ENCODE data around the gene PDCD4. TPM values are rescaled to one million over a fixed set of nuclear protein-coding genes. Genes with fewer than 3 reads are reported as not detected.

The PDCD4 gene
- 40.0 and 77.4 TPM in 2 replicates for total RNA-seq (2014; rRNA removed; shearing (Covaris generic); ENCODE audit: low replicate concordance)

GRCh38 chr10:110871298-110872084, at the start of gene PDCD4:
Gene PDCD4, plus strand, starts transcription at chr10:110871928. Its CDS starts 4,100 bp downstream, at chr10:110876028.
- no peaks in the 10 kb centered on the region for H3K9me2 ChIP-seq (replicated peaks; ENCODE audit: insufficient read depth, low read length)
- peak; percentile 97 for DNase-seq
- H2AFZ ChIP-seq (ENCODE audit: low read length), result peak within 1 kb of the TSS; percentile 56
- peak within 1 kb of the TSS; percentile 83 for H3K9ac ChIP-seq (ENCODE audit: low read length)
- H3K4me2 ChIP-seq (ENCODE audit: low read depth, low read length, poor library complexity, severe bottlenecking), result peak within 1 kb of the TSS; percentile 95
- H3K36me3 ChIP-seq (ENCODE audit: insufficient read depth, low read length), result peaks cover 6% of the 10 kb centered on the region; the same call in 1 of the 2 replicates
- H3K4me1 ChIP-seq (ENCODE audit: low read length), result peaks cover 68% of the 10 kb centered on the region
- H3K27ac ChIP-seq (ENCODE audit: low read length), result peak within 1 kb of the TSS; percentile 86
- no peaks in the 10 kb centered on the region for H3K9me3 ChIP-seq (ENCODE audit: low read length)
- H3K79me2 ChIP-seq (ENCODE audit: low read length), result peaks cover 37% of the 10 kb centered on the region
- no peaks in the 10 kb centered on the region for H3K27me3 ChIP-seq (ENCODE audit: low read length)
- no peaks in the 10 kb centered on the region for H4K20me1 ChIP-seq (ENCODE audit: insufficient read depth, low read depth, low read length)
- peak within 1 kb of the TSS; percentile 67 for H3K4me3 ChIP-seq (ENCODE audit: low read length)

- Histone ChIP-seq H3K9ac (ENCODE audit: low read length) (no peak overlapping the region), H3K9me2 (replicated peaks; ENCODE audit: insufficient read depth, low read length) (no peaks in the 10 kb centered on the region), H3K4me3 (ENCODE audit: low read length) (no peak overlapping the region), H3K36me3 (ENCODE audit: insufficient read depth, low read length) (no peaks in the 10 kb centered on the region), H3K4me1 (ENCODE audit: low read length) (no peaks in the 10 kb centered on the region), H3K27ac (ENCODE audit: low read length) (no peak overlapping the region), H3K79me2 (ENCODE audit: low read length) (no peaks in the 10 kb centered on the region), H3K9me3 (ENCODE audit: low read length) (no peaks in the 10 kb centered on the region), H3K4me2 (ENCODE audit: low read depth, low read length, poor library complexity, severe bottlenecking) (no peak overlapping the region), H3K27me3 (ENCODE audit: low read length) (no peaks in the 10 kb centered on the region), H2AFZ (ENCODE audit: low read length) (no peak overlapping the region), H4K20me1 (ENCODE audit: insufficient read depth, low read depth, low read length) (no peaks in the 10 kb centered on the region)
- DNase-seq, result no peak
Observed at GRCh38 chr10:110822035-110822711, 49.6 kb upstream of the PDCD4 start.

- Histone ChIP-seq H3K9me3 (ENCODE audit: low read length) (no peaks in the 10 kb centered on the region), H3K79me2 (ENCODE audit: low read length) (no peaks in the 10 kb centered on the region), H3K9ac (ENCODE audit: low read length) (no peak overlapping the region), H3K36me3 (ENCODE audit: insufficient read depth, low read length) (no peaks in the 10 kb centered on the region), H2AFZ (ENCODE audit: low read length) (no peak overlapping the region), H3K4me1 (ENCODE audit: low read length) (no peaks in the 10 kb centered on the region), H3K9me2 (replicated peaks; ENCODE audit: insufficient read depth, low read length) (no peaks in the 10 kb centered on the region), H3K27me3 (ENCODE audit: low read length) (no peaks in the 10 kb centered on the region), H3K4me3 (ENCODE audit: low read length) (no peak overlapping the region), H3K4me2 (ENCODE audit: low read depth, low read length, poor library complexity, severe bottlenecking) (no peak overlapping the region), H4K20me1 (ENCODE audit: insufficient read depth, low read depth, low read length) (no peaks in the 10 kb centered on the region), H3K27ac (ENCODE audit: low read length) (no peak overlapping the region)
- DNase-seq, result no peak
Observed at GRCh38 chr10:110822712-110823311, 48.9 kb upstream of the PDCD4 start.

- Histone ChIP-seq H3K4me3 (ENCODE audit: low read length) (no peak overlapping the region), H3K9me2 (replicated peaks; ENCODE audit: insufficient read depth, low read length) (no peaks in the 10 kb centered on the region), H2AFZ (ENCODE audit: low read length) (no peak overlapping the region), H3K9ac (ENCODE audit: low read length) (no peak overlapping the region), H3K27ac (ENCODE audit: low read length) (no peak overlapping the region), H4K20me1 (ENCODE audit: insufficient read depth, low read depth, low read length) (no peaks in the 10 kb centered on the region), H3K27me3 (ENCODE audit: low read length) (no peaks in the 10 kb centered on the region), H3K79me2 (ENCODE audit: low read length) (no peaks in the 10 kb centered on the region), H3K9me3 (ENCODE audit: low read length) (no peaks in the 10 kb centered on the region), H3K4me2 (ENCODE audit: low read depth, low read length, poor library complexity, severe bottlenecking) (no peak overlapping the region), H3K36me3 (ENCODE audit: insufficient read depth, low read length) (no peaks in the 10 kb centered on the region), H3K4me1 (ENCODE audit: low read length) (no peaks in the 10 kb centered on the region)
- no peak for DNase-seq
Observed at GRCh38 chr10:110824152-110824441, 47.6 kb upstream of the PDCD4 start.

- Histone ChIP-seq H3K27ac (ENCODE audit: low read length) (no peak overlapping the region), H3K9me3 (ENCODE audit: low read length) (no peaks in the 10 kb centered on the region), H3K36me3 (ENCODE audit: insufficient read depth, low read length) (no peaks in the 10 kb centered on the region), H3K4me2 (ENCODE audit: low read depth, low read length, poor library complexity, severe bottlenecking) (no peak overlapping the region), H3K9me2 (replicated peaks; ENCODE audit: insufficient read depth, low read length) (no peaks in the 10 kb centered on the region), H3K4me3 (ENCODE audit: low read length) (no peak overlapping the region), H4K20me1 (ENCODE audit: insufficient read depth, low read depth, low read length) (no peaks in the 10 kb centered on the region), H3K4me1 (ENCODE audit: low read length) (no peaks in the 10 kb centered on the region), H3K79me2 (ENCODE audit: low read length) (no peaks in the 10 kb centered on the region), H3K27me3 (ENCODE audit: low read length) (no peaks in the 10 kb centered on the region), H2AFZ (ENCODE audit: low read length) (no peak overlapping the region), H3K9ac (ENCODE audit: low read length) (no peak overlapping the region)
- DNase-seq, result no peak
Observed at GRCh38 chr10:110824660-110825059, 47.1 kb upstream of the PDCD4 start.

GRCh38 chr10:110825508-110825907, 46.2 kb upstream of the PDCD4 start:
- Histone ChIP-seq H3K36me3 (ENCODE audit: insufficient read depth, low read length) (no peaks in the 10 kb centered on the region), H3K4me3 (ENCODE audit: low read length) (no peak overlapping the region), H3K27ac (ENCODE audit: low read length) (no peak overlapping the region), H3K4me1 (ENCODE audit: low read length) (no peaks in the 10 kb centered on the region), H3K9me2 (replicated peaks; ENCODE audit: insufficient read depth, low read length) (no peaks in the 10 kb centered on the region), H3K4me2 (ENCODE audit: low read depth, low read length, poor library complexity, severe bottlenecking) (no peak overlapping the region), H3K9me3 (ENCODE audit: low read length) (no peaks in the 10 kb centered on the region), H3K27me3 (ENCODE audit: low read length) (no peaks in the 10 kb centered on the region), H4K20me1 (ENCODE audit: insufficient read depth, low read depth, low read length) (no peaks in the 10 kb centered on the region), H3K79me2 (ENCODE audit: low read length) (no peaks in the 10 kb centered on the region), H2AFZ (ENCODE audit: low read length) (no peak overlapping the region), H3K9ac (ENCODE audit: low read length) (no peak overlapping the region)
- DNase-seq, result no peak

- no peak overlapping the region for H3K4me2 ChIP-seq (ENCODE audit: low read depth, low read length, poor library complexity, severe bottlenecking)
- H3K9me2 ChIP-seq (replicated peaks; ENCODE audit: insufficient read depth, low read length), result no peaks in the 10 kb centered on the region
- no peaks in the 10 kb centered on the region for H3K79me2 ChIP-seq (ENCODE audit: low read length)
- no peak overlapping the region for H3K9ac ChIP-seq (ENCODE audit: low read length)
- no peaks in the 10 kb centered on the region for H4K20me1 ChIP-seq (ENCODE audit: insufficient read depth, low read depth, low read length)
- no peaks in the 10 kb centered on the region for H3K27me3 ChIP-seq (ENCODE audit: low read length)
- DNase-seq, result no peak
- H3K4me1 ChIP-seq (ENCODE audit: low read length), result no peaks in the 10 kb centered on the region
- no peaks in the 10 kb centered on the region for H3K36me3 ChIP-seq (ENCODE audit: insufficient read depth, low read length)
- H3K9me3 ChIP-seq (ENCODE audit: low read length), result no peaks in the 10 kb centered on the region
- H3K4me3 ChIP-seq (ENCODE audit: low read length), result no peak overlapping the region
- no peak overlapping the region for H3K27ac ChIP-seq (ENCODE audit: low read length)
- no peak overlapping the region for H2AFZ ChIP-seq (ENCODE audit: low read length)
Observed at GRCh38 chr10:110827410-110827809, 44.3 kb upstream of the PDCD4 start.

GRCh38 chr10:110827875-110828274, 43.9 kb upstream of the PDCD4 start:
- no peaks in the 10 kb centered on the region for H3K9me3 ChIP-seq (ENCODE audit: low read length)
- no peaks in the 10 kb centered on the region for H3K79me2 ChIP-seq (ENCODE audit: low read length)
- H3K9ac ChIP-seq (ENCODE audit: low read length), result no peak overlapping the region
- H3K27me3 ChIP-seq (ENCODE audit: low read length), result no peaks in the 10 kb centered on the region
- DNase-seq, result no peak
- no peak overlapping the region for H2AFZ ChIP-seq (ENCODE audit: low read length)
- H3K9me2 ChIP-seq (replicated peaks; ENCODE audit: insufficient read depth, low read length), result no peaks in the 10 kb centered on the region
- H3K27ac ChIP-seq (ENCODE audit: low read length), result no peak overlapping the region
- H3K4me1 ChIP-seq (ENCODE audit: low read length), result no peaks in the 10 kb centered on the region
- no peak overlapping the region for H3K4me2 ChIP-seq (ENCODE audit: low read depth, low read length, poor library complexity, severe bottlenecking)
- H4K20me1 ChIP-seq (ENCODE audit: insufficient read depth, low read depth, low read length), result no peaks in the 10 kb centered on the region
- no peak overlapping the region for H3K4me3 ChIP-seq (ENCODE audit: low read length)
- no peaks in the 10 kb centered on the region for H3K36me3 ChIP-seq (ENCODE audit: insufficient read depth, low read length)
